NCI-H1417 (cell line): Measurements from ENCODE around the gene ARMH3.
A peak's percentile ranks its signal among the peaks of the same experiment; 100 is the strongest.

Source experiments
- DNase-seq, 3 experiments: peaks; one replicate each; lab custom pipeline; 2025; lab: John Stamatoyannopoulos, UW

ARMH3 gene

GRCh38 chr10:101895781-101896180 lies 160.2 kb downstream of the ARMH3 start:
- DNase-seq: no peak

- no peak for DNase-seq
Observed at GRCh38 chr10:101894742-101895141, 161.2 kb downstream of the ARMH3 start.

GRCh38 chr10:101894266-101894665 lies 161.7 kb downstream of the ARMH3 start:
- no peak for DNase-seq

GRCh38 chr10:101893510-101894120 lies 162.4 kb downstream of the ARMH3 start:
- no peak for DNase-seq

DNA sequence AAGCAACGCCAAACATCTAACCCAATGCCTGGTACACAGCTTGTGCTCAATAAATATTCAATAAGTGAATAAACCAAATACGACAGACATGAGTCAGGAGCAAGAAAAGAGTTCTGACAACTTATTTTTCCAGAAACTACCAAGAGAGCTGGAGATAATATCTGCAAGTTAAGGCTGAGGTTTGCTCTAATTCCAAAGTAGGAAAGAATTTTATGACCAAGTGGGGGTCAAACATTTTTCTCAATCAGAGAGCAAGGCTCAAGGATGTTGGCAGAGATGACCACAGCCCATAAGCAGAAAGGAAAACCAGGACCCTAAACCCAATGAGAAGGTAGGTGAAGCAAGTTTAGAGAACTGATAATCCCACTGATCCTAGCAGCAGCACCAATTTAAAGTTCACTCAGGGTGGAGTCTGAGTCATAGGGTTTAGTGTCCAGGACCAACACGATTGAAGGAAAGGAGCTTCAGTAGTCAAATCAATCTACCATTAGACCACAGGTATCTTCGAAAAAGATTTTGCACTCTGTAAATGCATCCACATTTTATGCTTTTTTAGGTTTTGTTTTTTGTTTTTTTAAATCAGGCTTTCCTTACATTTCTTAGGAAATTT lies 163.1 kb downstream of the ARMH3 start:
- DNase-seq: no peak

DNA sequence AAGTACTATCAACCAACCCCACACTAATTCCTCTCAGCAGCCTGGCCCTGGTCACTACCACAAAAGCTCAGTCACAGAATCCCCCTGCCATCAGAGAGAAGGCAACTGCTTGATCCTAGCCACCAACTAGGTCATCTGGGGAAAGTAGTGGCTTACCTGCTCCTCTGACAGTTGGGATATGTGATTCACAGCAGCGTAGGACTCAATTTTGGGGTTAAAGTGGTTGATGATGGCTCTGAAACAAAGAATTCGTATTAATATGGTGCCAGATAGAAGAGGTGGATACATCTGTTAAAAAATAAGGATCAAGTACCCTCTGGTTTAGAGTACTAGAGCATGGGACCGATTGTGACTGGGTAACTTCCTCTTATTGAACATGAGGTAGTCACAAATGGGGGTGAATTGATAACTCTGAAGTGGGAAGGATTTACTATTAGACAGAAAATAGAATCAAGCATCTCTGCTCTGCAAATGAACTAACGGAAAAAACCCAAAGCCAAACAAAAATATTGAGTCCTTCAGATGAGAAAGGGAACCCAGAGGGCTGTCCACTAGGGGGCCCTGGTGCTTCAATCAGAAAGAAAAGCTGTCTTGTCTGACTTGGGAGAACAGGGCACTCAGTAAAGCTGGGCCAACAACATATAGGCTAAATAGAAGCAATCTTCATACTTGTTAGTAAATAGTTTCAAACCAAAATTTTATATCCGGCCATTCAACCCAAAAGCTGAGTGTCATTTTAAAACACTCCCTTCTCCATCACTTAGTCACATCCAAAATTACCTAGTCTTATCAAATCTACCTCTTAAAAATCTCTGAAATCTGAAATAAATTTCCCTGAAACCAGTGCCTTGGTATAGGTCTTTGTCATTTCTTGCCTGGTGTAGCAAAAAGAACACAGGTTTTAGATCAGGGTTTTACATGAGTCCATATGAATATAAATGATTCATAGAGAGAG lies 166.4 kb downstream of the ARMH3 start:
- DNase-seq: peak; percentile 43 to 77 (median 75)

DNA sequence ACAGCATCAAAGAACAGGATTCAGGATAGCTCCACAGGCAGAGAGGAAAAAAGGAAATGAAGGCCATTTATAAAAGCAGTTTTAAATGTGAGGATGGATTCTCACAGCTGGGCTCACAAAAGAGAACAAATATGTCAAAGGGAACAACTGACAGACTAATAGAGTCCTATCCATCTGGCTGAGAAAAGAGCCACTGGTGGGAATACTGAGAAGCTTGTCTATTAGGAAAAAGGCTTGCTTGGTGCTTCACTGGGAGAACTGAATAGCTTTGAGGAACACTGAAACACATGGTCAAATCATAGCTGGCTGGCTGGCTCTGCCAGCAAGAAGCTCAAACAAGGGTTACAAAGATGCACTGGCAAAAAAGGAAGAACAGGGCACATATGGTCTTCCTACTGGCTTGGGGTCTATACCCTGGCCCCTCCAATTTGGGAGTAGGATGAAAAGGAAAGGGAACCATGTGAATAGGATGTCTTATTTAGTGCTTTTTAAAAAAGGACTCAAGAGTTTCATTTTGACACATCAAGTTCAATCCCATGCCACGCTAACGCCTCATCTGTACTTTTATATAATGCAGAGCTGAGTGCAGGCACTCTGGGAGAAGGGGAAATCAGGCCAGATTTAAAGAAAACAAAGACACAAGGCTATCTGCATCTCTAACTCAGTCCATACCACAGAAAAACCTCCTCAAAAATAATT lies 167.6 kb downstream of the ARMH3 start:
- no peak for DNase-seq

GRCh38 chr10:101887775-101888174 lies 168.2 kb downstream of the ARMH3 start:
- no peak for DNase-seq

- no peak for DNase-seq
Observed at GRCh38 chr10:101886521-101887312, 169.3 kb downstream of the ARMH3 start.

DNA sequence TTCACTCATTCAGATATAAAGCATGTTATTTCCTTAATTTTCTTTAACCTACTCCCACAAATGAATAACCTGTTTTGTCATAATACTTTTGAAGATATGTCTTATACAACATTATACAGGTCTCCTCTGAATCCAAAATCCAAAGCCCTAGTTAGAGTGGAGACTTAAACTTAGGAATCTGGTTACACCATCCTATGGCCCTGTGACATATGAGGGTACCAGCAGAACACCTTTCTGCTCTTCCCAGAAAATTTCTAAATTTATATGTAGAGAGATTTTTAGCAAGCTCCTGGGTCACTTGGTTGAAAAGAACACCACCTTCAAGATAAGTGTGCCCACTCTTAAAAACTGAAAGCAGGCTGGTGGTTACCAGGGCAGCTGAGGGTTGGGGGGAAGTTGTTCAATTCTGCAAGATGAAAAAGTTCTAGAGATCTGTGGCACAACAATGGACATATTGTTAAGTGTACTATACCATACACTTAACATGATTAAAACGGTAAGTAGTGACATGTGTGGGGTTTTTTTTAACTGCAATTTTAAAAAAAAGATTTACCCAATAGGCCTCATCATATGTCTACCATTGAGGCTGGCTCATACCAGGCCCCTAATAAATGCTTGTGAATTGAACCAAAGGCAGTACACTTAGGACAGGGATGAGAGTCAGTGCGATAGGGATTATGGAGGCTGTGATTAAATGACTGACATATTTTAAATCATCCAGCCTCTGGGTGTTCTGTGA lies 174.8 kb downstream of the ARMH3 start:
- DNase-seq: no peak

DNA sequence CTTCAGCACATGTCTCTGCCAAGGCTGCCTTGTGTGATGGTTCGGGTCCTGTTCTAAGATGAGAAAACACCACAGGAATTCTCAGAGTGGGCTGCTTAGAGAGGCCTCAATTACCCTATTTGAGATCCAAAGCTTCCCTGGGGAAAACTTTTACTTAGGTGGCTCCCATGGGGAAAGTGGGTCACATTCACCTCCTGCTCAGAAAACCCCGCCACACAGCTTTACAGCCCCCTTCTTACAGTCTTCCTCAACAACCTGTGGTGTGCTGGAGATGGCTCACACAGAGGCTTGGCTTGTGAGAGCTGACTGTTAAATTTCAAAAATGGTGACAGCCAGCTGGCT lies 175.8 kb downstream of the ARMH3 start:
- DNase-seq: no peak

GRCh38 chr10:101879456-101880231 lies 176.3 kb downstream of the ARMH3 start:
- DNase-seq: no peak

DNA sequence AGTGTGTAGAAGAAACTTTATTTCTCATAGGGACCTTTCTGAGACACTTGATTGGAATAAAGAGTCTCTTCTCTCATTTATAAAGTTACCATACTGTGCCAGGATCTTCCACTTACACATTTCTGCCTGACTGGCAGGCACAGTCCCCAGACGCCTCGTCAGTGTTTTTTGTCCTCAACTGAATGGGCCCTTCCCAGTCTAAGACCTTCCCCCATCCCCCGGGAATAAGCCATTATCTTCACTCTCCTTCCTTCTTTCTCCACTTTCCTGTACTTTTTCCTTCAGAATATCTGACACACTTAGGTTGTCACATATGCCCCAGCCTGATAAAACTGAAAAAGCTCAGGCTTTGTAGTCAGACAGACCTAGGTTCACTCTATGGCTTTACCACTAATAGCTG lies 177.1 kb downstream of the ARMH3 start:
- no peak for DNase-seq

GRCh38 chr10:101875068-101875688 lies 180.8 kb downstream of the ARMH3 start:
- DNase-seq: no peak

- DNase-seq: no peak
Observed at GRCh38 chr10:101874252-101874651, 181.7 kb downstream of the ARMH3 start.

DNA sequence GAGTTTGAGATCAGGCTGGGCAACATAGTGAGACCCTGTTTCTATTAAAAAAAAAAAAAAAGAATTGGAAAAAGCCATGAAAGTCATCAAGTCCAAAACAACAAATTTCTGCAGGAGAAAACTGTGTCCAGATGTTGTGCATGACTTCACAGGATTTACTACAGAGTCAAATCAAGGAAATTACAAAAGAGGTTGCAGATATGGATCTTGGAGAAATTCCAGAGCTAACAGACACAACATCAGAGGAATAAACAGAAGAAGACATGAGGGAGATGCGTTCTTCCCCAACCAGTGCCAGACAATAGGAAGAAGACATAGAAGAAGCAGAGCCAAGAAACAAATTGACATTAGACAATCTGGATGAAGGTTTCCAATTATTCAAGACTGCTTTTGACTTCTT lies 188.0 kb downstream of the ARMH3 start:
- no peak for DNase-seq

DNA sequence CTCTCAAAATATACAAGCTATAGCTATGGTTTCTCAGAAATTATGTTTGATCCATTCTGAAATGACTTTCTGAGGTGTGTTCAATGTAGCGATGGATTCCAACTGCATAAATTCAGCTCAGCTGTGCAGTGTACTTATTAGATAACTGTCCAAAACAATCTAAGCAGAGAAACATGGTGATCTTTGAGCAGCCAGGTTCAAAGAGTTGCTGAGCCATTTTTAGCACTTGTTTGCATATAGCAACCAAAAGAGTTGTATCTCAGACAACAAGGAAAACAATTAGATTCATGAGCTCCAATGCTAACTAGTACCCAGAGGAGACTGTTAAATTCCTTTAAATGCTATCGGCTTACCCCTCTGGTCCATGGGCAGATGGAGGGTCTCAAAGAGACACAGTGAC lies 196.4 kb downstream of the ARMH3 start:
- no peak for DNase-seq

DNA sequence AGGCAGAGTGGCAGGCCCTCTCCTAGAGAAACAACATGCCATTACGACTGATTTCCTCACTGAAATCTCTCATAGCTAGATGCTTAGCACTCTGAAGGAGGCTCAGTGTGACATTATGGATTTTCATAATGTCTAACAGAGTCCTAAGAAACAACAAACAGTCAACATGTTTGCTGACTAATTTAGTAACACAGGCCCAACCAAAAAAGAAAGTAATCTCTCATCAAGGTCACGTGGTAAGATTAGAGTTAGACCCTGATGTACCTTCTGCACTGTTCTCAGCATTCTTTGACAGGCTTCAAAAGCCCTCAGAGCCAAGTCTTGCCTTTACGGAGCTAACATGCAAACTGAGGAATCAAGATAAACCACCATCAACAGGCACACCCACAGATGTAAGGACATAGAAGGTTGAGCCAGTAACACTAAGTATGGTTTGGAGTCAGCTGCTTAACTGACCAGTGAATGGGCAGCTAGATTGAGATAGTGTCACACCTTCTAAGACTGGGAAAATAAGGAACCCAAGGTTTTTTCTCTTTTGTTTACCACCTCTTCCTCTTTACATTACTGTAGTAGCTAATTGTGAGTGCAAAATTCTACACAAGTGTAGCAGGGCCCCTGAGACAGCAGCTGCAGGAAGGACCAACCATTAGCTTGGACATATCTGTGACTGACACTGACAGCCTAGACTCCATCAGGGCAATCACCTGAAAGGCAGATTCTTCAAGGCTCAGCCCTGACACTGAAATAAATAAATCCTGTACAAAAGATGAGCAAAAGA lies 197.1 kb downstream of the ARMH3 start:
- no peak for DNase-seq
